ENCODE results near the gene DLGAP4. TPM values are rescaled to one million over a fixed set of nuclear protein-coding genes. Genes with fewer than 3 reads are reported as not detected.

The DLGAP4 gene
- total RNA-seq, 1 experiment from 2014 or later: 17.2 TPM

GRCh38 chr20:36446557-36446956, 140.4 kb downstream of the DLGAP4 start:
- no peak for DNase-seq (ENCODE audit: low read depth)

- no peak for DNase-seq (ENCODE audit: low read depth)
Observed at GRCh38 chr20:36447101-36447500, 141.0 kb downstream of the DLGAP4 start.

GRCh38 chr20:36449663-36450062, 143.5 kb downstream of the DLGAP4 start:
- DNase-seq (ENCODE audit: low read depth): no peak

- no peak for DNase-seq (ENCODE audit: low read depth)
Observed at GRCh38 chr20:36454332-36454697, 148.2 kb downstream of the DLGAP4 start.

GRCh38 chr20:36454698-36455427, 148.7 kb downstream of the DLGAP4 start:
- no peak for DNase-seq (ENCODE audit: low read depth)

GRCh38 chr20:36455972-36456625, 150.0 kb downstream of the DLGAP4 start:
- no peak for DNase-seq (ENCODE audit: low read depth)

GRCh38 chr20:36460648-36461599, 154.8 kb downstream of the DLGAP4 start:
- DNase-seq (ENCODE audit: low read depth): peak; percentile 94

- peak; percentile 68 for DNase-seq (ENCODE audit: low read depth)
Observed at GRCh38 chr20:36461600-36462439, 155.7 kb downstream of the DLGAP4 start.

DNA sequence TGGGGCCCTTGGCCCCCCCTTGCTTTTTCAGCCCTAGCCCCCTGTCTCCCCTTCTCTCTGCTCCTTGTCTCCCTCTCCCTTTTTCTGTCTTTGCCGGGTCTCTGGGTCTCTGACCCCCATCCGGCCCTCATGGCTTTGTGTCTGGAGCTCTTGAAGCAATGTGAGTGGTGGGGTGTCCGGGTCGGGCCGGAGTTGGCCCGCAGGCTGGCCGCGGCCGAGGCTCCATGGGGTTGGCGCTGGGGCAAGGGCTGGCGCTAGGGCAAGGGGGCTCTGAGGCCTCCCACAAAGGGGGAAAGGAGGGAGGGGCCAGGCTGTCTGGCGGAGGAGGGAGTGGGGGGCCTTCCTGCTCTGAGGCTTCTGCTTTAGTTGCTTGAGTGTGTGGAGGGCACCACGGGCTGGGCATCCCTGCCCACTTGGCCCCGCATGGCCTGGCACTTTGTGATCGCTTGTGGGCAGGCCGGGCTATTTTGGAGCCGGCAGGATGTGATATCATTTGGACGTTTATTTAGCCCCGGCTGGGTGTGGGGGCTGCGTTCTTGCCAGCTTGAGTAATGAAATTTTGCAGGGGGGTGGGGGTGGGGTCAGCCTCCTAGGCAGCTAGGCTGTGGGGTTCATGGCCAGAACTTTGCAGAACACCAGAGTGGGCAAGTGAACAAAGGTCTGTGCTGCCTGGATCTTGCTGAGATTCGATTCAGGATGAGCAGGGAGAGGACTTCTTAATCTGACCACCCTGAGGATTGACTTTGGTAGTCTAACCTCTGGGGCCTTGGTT, 156.5 kb downstream of the DLGAP4 start:
- peak; percentile 82 for DNase-seq (ENCODE audit: low read depth)

GRCh38 chr20:36463212-36464061, 157.3 kb downstream of the DLGAP4 start:
- no peak for DNase-seq (ENCODE audit: low read depth)

- peak; percentile 94 for DNase-seq (ENCODE audit: low read depth)
Observed at GRCh38 chr20:36465109-36466080, 159.3 kb downstream of the DLGAP4 start.

GRCh38 chr20:36466089-36466488, 159.9 kb downstream of the DLGAP4 start:
- DNase-seq (ENCODE audit: low read depth): no peak

DNA sequence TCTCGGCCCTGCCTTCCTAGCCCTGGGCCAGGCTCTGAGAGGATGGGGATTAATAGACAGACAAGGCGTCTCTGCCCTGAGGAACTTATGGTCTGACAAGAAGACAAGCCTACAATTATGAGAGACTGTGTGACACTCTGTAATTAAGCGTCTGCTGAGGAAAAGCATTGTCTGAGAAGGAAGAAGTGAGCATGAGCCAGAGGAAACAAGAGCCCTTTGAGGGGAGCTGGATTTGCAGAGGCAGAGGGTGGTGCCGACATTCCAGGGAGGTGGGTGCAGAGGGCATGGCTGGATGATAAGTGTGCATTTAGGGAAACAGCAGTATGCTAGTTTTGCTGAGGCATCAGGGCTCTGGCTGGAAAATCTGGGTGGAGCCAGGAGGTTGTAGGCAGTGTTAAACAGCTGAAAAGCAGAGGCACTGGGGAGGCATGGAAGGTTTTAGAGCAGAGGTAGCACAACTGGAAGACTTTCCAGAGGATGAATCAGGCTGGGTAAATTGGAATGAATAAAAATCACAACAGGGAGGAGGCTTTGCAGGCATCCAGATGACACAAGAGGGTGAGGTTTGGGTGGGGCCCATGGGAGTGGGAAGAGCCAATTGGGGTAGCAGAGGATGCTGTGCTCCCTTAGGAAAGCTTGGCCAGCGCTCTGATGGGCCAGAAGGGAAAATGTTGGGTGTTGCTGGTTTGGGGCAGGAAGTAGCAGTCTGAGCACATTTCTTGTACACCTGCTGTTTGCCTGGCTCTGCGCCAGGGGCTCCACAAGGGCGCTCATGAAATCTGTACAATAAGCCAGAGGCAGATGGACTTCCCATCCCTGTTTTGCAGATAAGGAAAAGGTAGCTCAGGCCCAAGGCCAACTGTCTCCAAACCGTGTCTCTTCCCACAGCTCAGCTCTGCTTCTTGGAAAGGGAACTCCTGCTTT, 161.2 kb downstream of the DLGAP4 start:
- peak; percentile 59 for DNase-seq (ENCODE audit: low read depth)

DNA sequence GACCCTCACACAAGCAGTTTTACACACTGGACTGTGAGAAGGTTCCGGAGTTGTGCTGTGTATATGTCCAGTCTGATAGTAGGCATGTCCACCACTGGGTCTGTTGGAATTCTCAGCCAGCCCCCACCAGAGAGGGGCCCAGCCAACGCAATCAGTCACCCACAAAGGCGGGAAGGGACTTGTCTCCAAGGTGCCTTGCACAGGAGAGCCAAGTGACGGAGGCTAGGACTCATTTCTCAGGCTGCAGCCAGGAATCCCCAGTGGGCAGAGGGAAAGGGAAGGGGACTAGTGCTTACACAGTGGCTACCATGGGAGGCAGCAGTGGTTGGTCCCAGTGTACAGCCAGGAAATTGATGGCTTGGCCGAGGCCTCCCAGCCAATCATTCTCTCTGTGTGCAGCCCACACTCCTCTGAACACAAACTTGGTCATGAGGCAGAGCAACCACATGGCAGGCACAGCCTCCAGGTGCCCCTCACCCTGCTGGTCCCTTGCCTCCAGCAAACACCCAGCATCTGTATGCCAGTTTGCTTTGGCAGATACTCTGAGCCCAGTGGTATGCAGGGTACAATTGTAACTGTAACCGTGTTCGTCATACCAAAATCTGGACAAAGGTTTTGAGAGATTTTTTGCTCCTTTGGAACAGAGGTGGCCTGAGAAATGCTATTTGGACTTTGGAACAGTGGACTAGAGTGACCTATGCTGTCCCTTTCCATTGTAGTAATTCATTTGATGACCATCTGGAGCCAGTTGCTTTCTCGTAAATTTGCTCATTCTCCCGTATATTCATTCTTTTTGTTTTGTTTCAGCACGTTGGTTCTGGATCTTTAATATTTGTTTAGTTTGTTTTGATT, 162.2 kb downstream of the DLGAP4 start:
- DNase-seq (ENCODE audit: low read depth): no peak

DNA sequence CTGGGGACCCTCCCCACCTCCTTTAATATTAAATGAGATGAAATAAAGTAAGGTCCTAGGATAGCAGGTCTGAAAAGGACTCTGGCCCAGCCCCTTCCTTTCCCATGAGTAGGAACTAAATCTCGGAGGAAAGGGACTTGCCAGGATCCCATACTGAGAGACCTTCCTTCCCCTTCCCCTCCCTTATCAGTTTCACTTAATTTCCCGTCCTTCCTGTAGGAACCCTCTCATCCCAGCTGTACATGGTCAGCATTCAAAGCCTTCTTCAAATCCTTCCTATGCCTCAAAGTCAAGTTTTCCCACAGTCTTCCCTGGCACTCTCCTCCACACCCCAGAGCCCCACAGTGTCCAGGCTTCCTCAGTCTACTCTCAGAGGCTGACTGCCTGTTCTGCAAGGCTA, 163.8 kb downstream of the DLGAP4 start:
- no peak for DNase-seq (ENCODE audit: low read depth)

GRCh38 chr20:36471885-36472636, 165.9 kb downstream of the DLGAP4 start:
- no peak for DNase-seq (ENCODE audit: low read depth)
